Large intestine (tissue), 3 donors: Measurements from ENCODE around the gene INPP5A. TPM values are rescaled to one million over a fixed set of nuclear protein-coding genes. Genes with fewer than 3 reads are reported as not detected.

Source experiments
- DNase-seq, 2 donors: peaks; one replicate each; pipeline versions ENCODE4 v3.0.0 to v3.0.0-alpha.2; 2013
- H3K27ac ChIP-seq: one replicate; pipeline ENCODE4 v1.5.1; 2013; ENCODE audit warnings: low read length
- H3K27me3 ChIP-seq: 2 replicates; pipeline ENCODE4 v1.6.1; 2013; ENCODE audit warnings: low read length; ENCODE audit not compliant: control insufficient read depth, insufficient read depth
- H3K36me3 ChIP-seq: 2 replicates; pipeline ENCODE4 v1.6.1; 2013; ENCODE audit warnings: low read length; ENCODE audit not compliant: control insufficient read depth, insufficient read depth
- H3K4me1 ChIP-seq: one replicate; pipeline ENCODE4 v1.6.1; 2013; ENCODE audit warnings: low read length; ENCODE audit not compliant: control insufficient read depth, insufficient read depth
- H3K4me3 ChIP-seq: one replicate; pipeline ENCODE4 v1.5.1; 2013; ENCODE audit warnings: low read length
- H3K9me3 ChIP-seq: one replicate; pipeline ENCODE4 v1.6.1; 2013; ENCODE audit warnings: mild to moderate bottlenecking, low read depth, low read length, moderate library complexity; ENCODE audit not compliant: control insufficient read depth
- WGBS: methylation state at CpG from one replicate; pipeline ENCODE4 v1.1.5; 2013; ENCODE audit warnings: low lambda C conversion rate; ENCODE audit not compliant: insufficient coverage; 5-methylcytosine and 5-hydroxymethylcytosine counted together
- polyA plus RNA-seq: library from polyadenylated mRNA; unstranded; fragments of 120-200 nt; gene quantifications from one replicate; pipeline ENCODE4 v1.2.1, GENCODE V29; 2013

INPP5A gene
- polyA plus RNA-seq, 1 donor, result 25.3 TPM

- Histone ChIP-seq H3K9me3 (no peaks in the 10 kb centered on the region), H3K36me3 (no peaks in the 10 kb centered on the region), H3K27ac (no peak overlapping the region), H3K4me3 (no peak overlapping the region), H3K27me3 (peaks cover 22% of the 10 kb centered on the region), H3K4me1 (no peaks in the 10 kb centered on the region)
- no peak for DNase-seq
- 50% methylated on average over 3 of the region's 30 CpGs for WGBS
Measured at GRCh38 chr10:132832186-132832969, 294.8 kb downstream of the INPP5A start.

Other genes with a start within 250 kb of the INPP5A start
- 16.2 TPM for gene STK32C, start 229.8 kb upstream of the INPP5A start, polyA plus RNA-seq
- gene LRRC27, start 205.6 kb upstream of the INPP5A start, polyA plus RNA-seq, result 20.7 TPM
- 23.7 TPM for gene PWWP2B, start 140.6 kb upstream of the INPP5A start, polyA plus RNA-seq
- 1.7 TPM for gene NKX6-2, start 248.4 kb downstream of the INPP5A start, polyA plus RNA-seq